Measurements from ENCODE around the gene PEAK1.
A peak's percentile ranks its signal among the peaks of the same experiment; 100 is the strongest.

Gene PEAK1

DNA sequence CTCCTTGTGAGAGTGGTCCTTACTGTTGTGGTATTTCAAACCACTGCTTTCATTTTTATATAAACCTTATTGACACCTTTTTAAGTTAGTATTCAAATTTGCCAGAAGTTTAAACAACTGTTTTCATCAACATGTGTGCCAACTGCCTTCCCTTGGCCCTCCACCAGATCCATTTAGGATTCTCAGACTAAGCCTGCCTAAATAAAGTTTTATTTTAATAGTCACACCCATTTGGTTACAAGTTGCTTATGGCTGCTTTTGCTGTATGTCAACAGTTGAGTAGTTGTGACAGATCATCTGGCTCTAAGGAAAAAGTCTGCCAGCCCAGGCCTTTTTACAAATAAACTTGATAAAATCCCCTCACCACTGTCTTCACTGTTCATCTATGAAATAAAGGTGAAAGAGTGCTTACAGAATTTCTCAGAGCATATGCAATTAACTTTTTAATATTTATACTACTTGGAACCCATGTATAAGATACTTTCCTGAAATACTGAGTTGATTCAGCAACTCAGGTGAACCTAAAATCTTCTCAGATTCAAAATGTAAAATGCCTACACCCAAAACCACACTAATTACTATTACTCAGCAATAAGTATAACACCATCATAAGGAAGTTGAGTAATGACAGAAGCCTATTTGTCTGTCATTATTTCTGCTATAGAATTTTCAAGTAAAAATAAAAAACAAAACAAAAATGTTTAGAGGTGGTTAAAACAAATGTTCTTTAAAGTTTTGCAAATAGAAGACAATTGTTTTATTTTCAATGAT, 35.1 kb downstream of the PEAK1 start:
- no peak for ATAC-seq (replicated peaks)
- peak overlapping the region in 1 of 2 donors; percentile 57 for H3K27ac Mint-ChIP-seq

DNA sequence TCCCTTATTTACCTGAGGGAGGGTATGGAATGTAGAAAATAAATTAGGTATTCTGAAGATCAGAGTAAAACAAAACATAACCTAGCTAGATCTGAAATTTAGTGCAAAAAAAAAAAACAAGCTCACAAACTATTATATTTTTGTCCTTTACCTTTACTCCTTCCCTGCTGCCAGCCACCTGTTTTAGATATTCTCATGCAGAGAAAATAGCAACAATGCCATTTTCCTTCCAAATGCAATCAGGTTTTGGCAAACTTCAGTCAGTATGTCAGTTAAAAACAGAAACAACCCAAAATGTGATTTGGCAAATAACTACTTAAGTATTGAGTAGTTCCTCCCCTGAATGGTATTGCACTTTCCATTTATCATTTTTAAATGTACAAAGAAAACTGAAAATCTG, 35.8 kb downstream of the PEAK1 start:
- H3K27me3 Mint-ChIP-seq = no peaks in the 10 kb centered on the region
- DNase-seq = no peak
- H3K9me3 Mint-ChIP-seq = no peaks in the 10 kb centered on the region
- peaks cover 5% of the 10 kb centered on the region for H3K36me3 Mint-ChIP-seq (ENCODE audit: insufficient read depth)
- peaks cover 8 to 9% of the 10 kb centered on the region in 2 donors for H3K4me1 Mint-ChIP-seq (ENCODE audit: low read depth in 2 of 2)
- no peak for ATAC-seq (replicated peaks)
- no peak overlapping the region for H3K4me3 Mint-ChIP-seq
- no peak overlapping the region for H3K27ac Mint-ChIP-seq

More for the DNA sequence above, 35.1 kb downstream of the PEAK1 start:
- H3K27me3 Mint-ChIP-seq = no peaks in the 10 kb centered on the region
- H3K36me3 Mint-ChIP-seq (ENCODE audit: insufficient read depth) = peaks cover 5% of the 10 kb centered on the region
- DNase-seq = no peak
- H3K4me3 Mint-ChIP-seq = no peak overlapping the region
- H3K4me1 Mint-ChIP-seq (ENCODE audit: low read depth in 2 of 2) = peaks cover 8 to 9% of the 10 kb centered on the region in 2 donors
- no peaks in the 10 kb centered on the region for H3K9me3 Mint-ChIP-seq

DNA sequence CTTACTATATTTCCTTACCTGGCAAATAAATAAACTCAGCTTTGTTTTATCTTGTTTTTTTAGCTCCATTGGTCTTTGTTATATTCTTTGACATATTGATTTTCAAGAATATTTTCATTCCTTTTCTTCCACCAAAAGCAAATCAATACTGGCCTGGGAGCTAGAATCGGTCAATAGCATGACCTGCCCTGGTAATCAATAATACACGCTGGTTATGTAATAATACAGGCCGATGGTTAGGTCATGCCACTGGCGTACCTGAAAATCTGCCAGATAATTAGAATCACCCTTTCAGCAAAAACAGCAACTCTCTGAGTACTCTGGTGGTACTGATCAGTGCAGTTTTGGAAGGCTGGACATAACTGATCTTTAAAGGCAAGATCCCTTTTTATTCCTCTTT, 39.9 kb downstream of the PEAK1 start:
- Mint-ChIP-seq H3K9me3 (no peaks in the 10 kb centered on the region), H3K27ac (no peak overlapping the region), H3K4me1 (ENCODE audit: low read depth in 2 of 2) (peaks cover 6 to 8% of the 10 kb centered on the region in 2 donors), H3K27me3 (no peaks in the 10 kb centered on the region), H3K4me3 (no peak overlapping the region), H3K36me3 (ENCODE audit: insufficient read depth) (peaks cover 5% of the 10 kb centered on the region)
- no peak for ATAC-seq (replicated peaks)
- DNase-seq = no peak

DNA sequence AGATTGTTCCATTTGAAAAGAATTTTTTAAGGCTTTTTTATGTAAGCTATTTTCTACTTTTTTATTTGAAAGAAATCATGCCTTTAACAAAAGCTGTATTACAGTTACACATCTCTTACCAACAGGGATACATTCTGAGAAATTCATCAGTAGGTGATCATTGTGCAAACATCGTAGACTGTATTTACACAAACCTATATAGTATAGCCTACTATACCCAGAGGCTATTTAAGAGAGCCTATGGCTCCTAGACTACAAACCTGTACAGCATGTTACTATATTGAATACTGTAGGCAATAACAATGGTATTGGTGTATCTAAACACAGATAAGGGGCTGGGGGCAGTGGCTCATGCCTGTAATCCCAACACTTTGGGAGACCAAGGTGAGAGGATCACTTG, 43.1 kb downstream of the PEAK1 start:
- no peak overlapping the region for H3K27ac Mint-ChIP-seq
- peaks cover 5% of the 10 kb centered on the region for H3K36me3 Mint-ChIP-seq (ENCODE audit: insufficient read depth)
- H3K4me1 Mint-ChIP-seq (ENCODE audit: low read depth in 2 of 2) = peaks cover 0 to 4% of the 10 kb centered on the region in 2 donors
- H3K27me3 Mint-ChIP-seq = no peaks in the 10 kb centered on the region
- no peak for ATAC-seq (replicated peaks)
- no peak overlapping the region for H3K4me3 Mint-ChIP-seq
- DNase-seq = no peak
- H3K9me3 Mint-ChIP-seq = no peaks in the 10 kb centered on the region

DNA sequence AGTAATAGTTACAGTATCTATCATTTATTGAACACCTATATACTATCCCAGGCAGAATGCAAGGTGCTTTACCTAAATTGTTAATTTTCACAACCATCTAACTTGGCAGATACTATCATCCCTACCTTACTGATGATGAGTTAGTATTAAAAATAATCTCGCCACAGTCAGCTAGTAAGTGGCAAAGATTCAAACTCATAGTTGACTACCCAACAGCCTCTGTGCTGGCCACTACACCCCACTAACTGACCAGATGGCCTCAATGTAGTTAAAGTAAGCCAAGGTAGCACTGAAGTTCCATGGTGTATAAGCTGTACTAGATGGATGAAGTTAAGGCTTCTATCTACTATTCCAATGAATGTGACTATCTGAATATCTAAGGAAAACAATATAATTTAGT, 44.8 kb downstream of the PEAK1 start:
- H3K9me3 Mint-ChIP-seq = no peaks in the 10 kb centered on the region
- no peaks in the 10 kb centered on the region for H3K27me3 Mint-ChIP-seq
- no peak overlapping the region for H3K4me3 Mint-ChIP-seq
- H3K27ac Mint-ChIP-seq = no peak overlapping the region
- ATAC-seq (replicated peaks) = no peak
- no peak for DNase-seq
- peaks cover 3% of the 10 kb centered on the region for H3K36me3 Mint-ChIP-seq (ENCODE audit: insufficient read depth)
- H3K4me1 Mint-ChIP-seq (ENCODE audit: low read depth in 2 of 2) = peaks cover 0 to 4% of the 10 kb centered on the region in 2 donors

DNA sequence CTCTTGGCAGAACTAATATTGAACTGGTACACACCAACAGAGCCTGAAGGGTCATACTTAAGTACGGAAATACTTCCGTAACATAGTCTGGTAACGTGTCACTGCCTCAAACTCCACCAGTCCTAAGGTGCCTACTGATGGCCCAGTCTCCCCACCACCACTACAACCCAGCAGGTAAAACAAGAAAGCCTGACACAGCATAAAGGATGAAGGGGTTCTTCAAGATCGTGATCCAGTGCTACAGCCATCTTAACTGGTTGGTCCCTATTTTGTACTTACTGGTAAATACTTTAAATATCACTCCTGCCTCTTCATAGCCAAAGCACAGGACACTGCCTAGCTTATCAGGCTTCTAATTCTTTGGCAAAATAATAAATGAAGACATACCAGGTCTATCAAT, 46.5 kb downstream of the PEAK1 start:
- Mint-ChIP-seq H3K27me3 (no peaks in the 10 kb centered on the region), H3K4me3 (no peak overlapping the region), H3K36me3 (ENCODE audit: insufficient read depth) (peaks cover 3% of the 10 kb centered on the region), H3K9me3 (no peaks in the 10 kb centered on the region), H3K4me1 (ENCODE audit: low read depth in 2 of 2) (peaks cover 0 to 4% of the 10 kb centered on the region in 2 donors), H3K27ac (no peak overlapping the region)
- no peak for DNase-seq
- ATAC-seq (replicated peaks) = no peak

DNA sequence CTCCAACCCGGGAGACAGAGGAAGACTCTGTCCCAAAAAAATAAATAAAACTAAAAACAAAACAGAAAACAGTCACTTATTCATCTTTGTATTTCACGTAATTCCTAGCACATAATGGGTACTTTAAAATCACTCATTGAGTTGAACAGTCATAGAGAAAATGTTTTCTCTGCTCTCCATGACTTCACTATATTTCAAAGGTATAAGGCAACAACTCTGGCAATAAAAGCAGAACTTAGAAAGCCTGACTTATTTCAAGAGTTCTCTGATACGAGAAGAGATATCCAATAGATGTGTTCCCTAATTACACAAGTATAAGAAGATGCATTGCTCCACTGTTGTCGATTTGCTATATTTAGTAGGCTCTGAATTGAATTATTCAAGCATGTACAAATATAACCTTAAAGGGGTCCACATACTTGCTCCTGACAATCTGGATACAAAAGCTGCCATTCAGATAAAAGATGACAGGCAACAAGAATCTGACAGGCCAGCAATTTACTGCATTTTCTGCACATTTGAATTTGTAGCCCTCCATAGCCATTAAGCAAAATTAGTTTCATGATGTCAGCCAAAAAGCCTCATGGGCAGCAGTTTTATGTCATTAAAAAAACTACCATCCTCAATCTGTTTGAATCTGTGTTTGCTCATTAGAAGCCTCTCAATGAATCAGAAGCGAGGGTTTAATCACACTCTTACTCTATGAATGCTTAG, 47.9 kb downstream of the PEAK1 start:
- DNase-seq = no peak
- no peak for ATAC-seq (replicated peaks)
- Mint-ChIP-seq H3K4me3 (no peak overlapping the region), H3K27me3 (no peaks in the 10 kb centered on the region), H3K4me1 (ENCODE audit: low read depth in 2 of 2) (peaks cover 0 to 4% of the 10 kb centered on the region in 2 donors), H3K36me3 (ENCODE audit: insufficient read depth) (peaks cover 3% of the 10 kb centered on the region), H3K27ac (no peak overlapping the region), H3K9me3 (no peaks in the 10 kb centered on the region)

DNA sequence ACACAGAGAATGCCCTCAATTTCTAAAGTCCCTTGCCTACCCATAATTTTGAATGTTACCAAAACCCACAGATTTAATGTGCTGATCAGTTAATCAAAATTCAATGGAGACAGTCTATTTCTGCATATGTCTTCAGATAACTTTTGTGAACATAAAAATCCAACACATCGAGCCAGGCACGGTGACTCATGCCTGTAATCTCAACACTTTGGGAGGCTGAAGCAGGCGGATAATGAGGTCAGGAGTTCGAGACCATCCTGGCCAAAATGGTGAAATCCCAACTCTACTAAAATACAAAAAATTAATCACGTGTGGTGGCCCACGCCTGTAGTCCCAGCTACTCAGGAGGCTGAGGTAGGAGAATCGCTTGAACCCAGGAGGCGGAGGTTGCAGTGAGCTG, 49.3 kb downstream of the PEAK1 start:
- Mint-ChIP-seq H3K27me3 (no peaks in the 10 kb centered on the region), H3K4me1 (ENCODE audit: low read depth in 2 of 2) (peaks cover 0 to 6% of the 10 kb centered on the region in 2 donors), H3K4me3 (no peak overlapping the region), H3K27ac (no peak overlapping the region), H3K36me3 (ENCODE audit: insufficient read depth) (peaks cover 3% of the 10 kb centered on the region), H3K9me3 (no peaks in the 10 kb centered on the region)
- ATAC-seq (replicated peaks) (no peak), DNase-seq (no peak)

DNA sequence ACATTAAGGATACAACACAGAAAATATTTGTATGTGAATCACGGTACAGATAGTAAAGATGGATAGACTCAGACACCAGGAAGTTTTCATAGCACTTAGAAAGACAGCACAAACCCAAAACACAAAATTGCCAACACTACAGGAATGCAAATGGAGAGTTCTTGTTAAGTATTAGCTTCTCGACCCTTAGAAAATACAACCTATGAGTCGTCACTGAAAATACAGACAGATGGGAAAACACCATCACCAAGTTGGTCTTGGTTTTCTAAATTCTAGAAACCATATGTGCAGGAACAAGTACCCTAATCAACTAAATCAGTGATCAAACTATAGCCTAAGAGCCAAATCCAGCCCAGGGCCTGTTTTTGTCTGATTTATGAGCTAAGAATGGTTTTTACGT, 50.7 kb downstream of the PEAK1 start:
- DNase-seq (no peak), ATAC-seq (replicated peaks) (no peak)
- Mint-ChIP-seq H3K4me3 (no peak overlapping the region), H3K27me3 (no peaks in the 10 kb centered on the region), H3K36me3 (ENCODE audit: insufficient read depth) (peaks cover 3% of the 10 kb centered on the region), H3K27ac (no peak overlapping the region), H3K4me1 (ENCODE audit: low read depth in 2 of 2) (peaks cover 0 to 6% of the 10 kb centered on the region in 2 donors), H3K9me3 (no peaks in the 10 kb centered on the region)

DNA sequence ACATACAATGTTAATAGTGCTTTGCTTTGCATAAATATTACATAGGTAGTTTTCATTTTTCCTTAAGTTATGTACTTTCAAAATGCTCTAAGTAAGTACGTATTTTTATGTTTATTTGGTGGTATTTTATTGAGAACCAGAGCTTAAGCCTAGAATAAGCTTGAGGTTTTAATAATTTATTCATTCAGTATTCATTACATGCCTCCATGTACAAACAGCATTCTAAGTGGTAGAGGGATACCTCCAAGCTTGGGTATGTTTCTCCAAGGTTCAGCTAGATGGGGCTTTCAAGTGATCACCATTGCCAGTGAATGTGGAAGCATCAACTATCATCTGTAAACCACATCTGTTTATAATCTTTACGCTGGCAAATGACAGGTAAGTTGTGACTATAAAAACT, 52.3 kb downstream of the PEAK1 start:
- Mint-ChIP-seq H3K9me3 (no peaks in the 10 kb centered on the region), H3K4me1 (ENCODE audit: low read depth in 2 of 2) (peaks cover 0 to 4% of the 10 kb centered on the region in 2 donors), H3K27me3 (no peaks in the 10 kb centered on the region), H3K4me3 (no peak overlapping the region), H3K36me3 (ENCODE audit: insufficient read depth) (peaks cover 6% of the 10 kb centered on the region), H3K27ac (no peak overlapping the region)
- ATAC-seq (replicated peaks) (no peak), DNase-seq (no peak)

DNA sequence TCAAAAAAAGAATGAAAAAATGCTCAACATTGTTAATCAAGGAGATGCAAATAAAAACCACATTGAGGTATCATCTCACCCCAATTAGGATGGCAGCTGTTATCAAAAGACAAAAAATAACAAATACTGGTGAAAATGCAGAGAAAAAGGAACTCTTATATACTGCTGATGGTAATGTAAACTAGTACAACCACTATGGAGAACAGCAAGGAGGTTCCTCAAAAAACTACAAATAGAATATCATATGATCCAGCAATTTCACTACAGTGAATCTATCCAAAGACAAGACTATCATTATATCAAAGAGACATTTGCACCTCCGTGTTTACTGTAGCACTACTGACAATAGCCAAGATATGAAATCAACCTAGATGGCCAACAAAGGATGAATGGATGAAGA, 58.4 kb downstream of the PEAK1 start:
- H3K27me3 Mint-ChIP-seq = no peaks in the 10 kb centered on the region
- no peaks in the 10 kb centered on the region for H3K9me3 Mint-ChIP-seq
- no peak for ATAC-seq (replicated peaks)
- no peak overlapping the region for H3K27ac Mint-ChIP-seq
- peaks cover 3% of the 10 kb centered on the region for H3K36me3 Mint-ChIP-seq (ENCODE audit: insufficient read depth)
- peaks cover 0 to 2% of the 10 kb centered on the region in 2 donors for H3K4me1 Mint-ChIP-seq (ENCODE audit: low read depth in 2 of 2)
- H3K4me3 Mint-ChIP-seq = no peak overlapping the region
- DNase-seq = no peak

DNA sequence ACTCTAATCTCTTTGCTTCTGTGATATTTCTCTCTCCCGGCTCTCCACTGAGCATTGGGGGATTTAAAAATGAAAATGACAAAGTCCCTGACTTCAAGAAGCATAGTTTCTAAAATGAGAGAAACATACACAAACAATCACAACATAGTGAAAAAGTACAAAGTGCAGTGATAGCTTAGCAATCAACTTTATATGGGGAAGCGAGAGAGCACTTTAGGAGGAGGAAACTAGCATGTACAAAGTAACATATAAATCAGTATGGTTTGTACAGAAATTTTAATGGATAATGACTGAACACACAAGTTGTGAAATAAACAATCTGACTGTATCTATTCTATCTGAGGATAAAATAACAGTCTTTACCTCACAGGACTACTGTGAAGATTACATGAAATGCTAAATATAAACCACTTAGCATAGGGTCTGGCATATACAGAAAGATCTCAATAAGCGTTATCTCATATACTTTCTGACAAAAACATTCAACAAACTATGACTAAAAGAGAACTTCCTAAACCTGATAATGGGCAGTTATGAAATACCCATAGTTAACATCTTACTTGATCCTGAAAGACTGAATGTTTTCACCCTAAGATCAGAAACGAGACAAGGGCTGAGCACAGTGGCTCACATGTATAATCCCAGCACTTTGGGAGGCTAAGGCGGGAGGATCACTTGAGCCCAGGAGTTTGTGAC, 61.2 kb downstream of the PEAK1 start:
- no peak overlapping the region for H3K4me3 Mint-ChIP-seq
- peaks cover 0 to 2% of the 10 kb centered on the region in 2 donors for H3K4me1 Mint-ChIP-seq (ENCODE audit: low read depth in 2 of 2)
- ATAC-seq (replicated peaks) (no peak), DNase-seq (no peak)
- H3K27ac Mint-ChIP-seq = no peak overlapping the region
- no peaks in the 10 kb centered on the region for H3K9me3 Mint-ChIP-seq
- H3K27me3 Mint-ChIP-seq = no peaks in the 10 kb centered on the region
- peaks cover 2% of the 10 kb centered on the region for H3K36me3 Mint-ChIP-seq (ENCODE audit: insufficient read depth)

DNA sequence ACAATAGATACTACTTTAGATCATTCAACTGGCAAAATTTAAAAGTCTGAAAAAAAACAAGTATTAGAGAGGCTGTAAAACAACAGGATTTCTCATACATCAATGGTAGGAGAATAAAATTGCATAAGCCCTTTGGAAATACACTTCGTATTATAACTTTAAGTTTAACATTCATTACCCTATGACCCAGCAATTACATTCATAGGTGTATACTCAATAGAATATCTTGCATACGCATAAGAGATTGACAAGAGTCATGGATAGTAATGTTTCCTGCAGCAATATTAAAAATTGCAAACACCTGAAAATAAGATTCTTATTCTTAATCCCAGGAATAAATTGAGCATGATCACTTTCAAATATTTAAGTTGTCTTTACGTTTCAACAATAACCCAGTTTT, 63.6 kb downstream of the PEAK1 start:
- no peak overlapping the region for H3K27ac Mint-ChIP-seq
- H3K36me3 Mint-ChIP-seq (ENCODE audit: insufficient read depth) = no peaks in the 10 kb centered on the region
- no peak for DNase-seq
- no peak for ATAC-seq (replicated peaks)
- no peaks in the 10 kb centered on the region for H3K27me3 Mint-ChIP-seq
- no peaks in the 10 kb centered on the region for H3K9me3 Mint-ChIP-seq
- no peak overlapping the region for H3K4me3 Mint-ChIP-seq
- peaks cover 0 to 2% of the 10 kb centered on the region in 2 donors for H3K4me1 Mint-ChIP-seq (ENCODE audit: low read depth in 2 of 2)

DNA sequence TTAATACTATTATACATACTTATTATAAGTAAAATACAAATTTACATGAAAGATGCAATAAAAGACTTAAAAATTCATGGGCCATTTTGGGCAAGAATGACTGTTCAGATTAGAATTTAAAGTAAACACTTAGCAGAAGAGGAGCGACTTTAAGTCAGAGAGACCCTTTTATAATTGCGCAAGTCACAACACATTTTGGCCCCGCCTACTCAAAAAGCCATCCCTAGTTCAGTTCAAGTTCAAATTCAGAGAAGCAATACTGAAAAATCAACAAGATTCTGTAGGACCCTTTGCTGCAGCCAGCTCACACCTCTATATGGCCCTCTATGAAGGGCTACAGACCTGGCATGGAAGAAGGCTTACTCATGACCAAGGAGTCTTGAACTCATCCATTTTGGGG, 64.6 kb downstream of the PEAK1 start:
- DNase-seq (no peak), ATAC-seq (replicated peaks) (no peak)
- no peak overlapping the region for H3K27ac Mint-ChIP-seq
- H3K4me3 Mint-ChIP-seq = no peak overlapping the region
- no peaks in the 10 kb centered on the region for H3K36me3 Mint-ChIP-seq (ENCODE audit: insufficient read depth)
- H3K9me3 Mint-ChIP-seq = no peaks in the 10 kb centered on the region
- peaks cover 0 to 2% of the 10 kb centered on the region in 2 donors for H3K4me1 Mint-ChIP-seq (ENCODE audit: low read depth in 2 of 2)
- H3K27me3 Mint-ChIP-seq = no peaks in the 10 kb centered on the region

All from effector memory CD8-positive, alpha-beta T cell (primary cell).